ENCODE measurements around the gene ARHGAP24. TPM values are rescaled to one million over a fixed set of nuclear protein-coding genes. Genes with fewer than 3 reads are reported as not detected.

Gene ARHGAP24
- total and polyA plus RNA-seq, 2 experiments from 2014 or later, result 0.21 to 0.36 TPM

DNA sequence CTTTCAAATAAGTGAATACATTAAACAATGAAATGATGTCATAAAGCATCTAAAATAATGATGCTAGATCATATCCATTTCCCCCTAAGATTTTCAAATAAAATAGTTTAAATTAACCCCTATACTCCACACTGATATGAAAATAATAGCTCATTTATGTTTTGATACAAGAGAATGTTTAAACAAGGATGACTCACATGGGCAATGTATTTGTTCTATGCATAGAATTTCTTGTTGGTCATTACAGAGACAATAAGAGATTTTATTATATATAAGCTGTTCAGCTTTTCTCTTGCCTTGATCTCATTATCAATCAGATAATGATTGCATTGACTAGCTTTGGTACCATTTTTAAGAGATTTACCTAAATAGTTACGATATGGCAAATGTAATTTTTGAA lies 411.7 kb downstream of the ARHGAP24 start:
- peaks cover 10% of the 10 kb centered on the region for H3K4me1 Mint-ChIP-seq
- Histone ChIP-seq H3K27ac (ENCODE audit: low read depth) (no peak overlapping the region), H3K9me2 (ENCODE audit: insufficient read depth) (no peaks in the 10 kb centered on the region), H3K4me2 (no peak overlapping the region), H3K79me2 (replicated peaks; ENCODE audit: insufficient read depth) (no peaks in the 10 kb centered on the region), H2AFZ (no peak overlapping the region), H3F3A (replicated peaks; ENCODE audit: low read depth) (no peaks in the 10 kb centered on the region), H3K36me3 (ENCODE audit: insufficient read depth) (no peaks in the 10 kb centered on the region), H3K27me3 (ENCODE audit: insufficient read depth) (no peaks in the 10 kb centered on the region), H3K4me3 (no peak overlapping the region), H3K4me1 (ENCODE audit: insufficient read depth) (no peaks in the 10 kb centered on the region), H4K20me1 (replicated peaks; ENCODE audit: insufficient read depth) (no peaks in the 10 kb centered on the region)
- TF ChIP-seq JUNB (IDR thresholded peaks at IDR 0.05; ENCODE audit: unreplicated experiment) (no peak), STAT1 (IDR thresholded peaks at IDR 0.05; ENCODE audit: unreplicated experiment) (no peak)
- H3K36me3 Mint-ChIP-seq (ENCODE audit: low read depth), result no peaks in the 10 kb centered on the region
- H3K4me3 Mint-ChIP-seq, result no peak overlapping the region
- no peaks in the 10 kb centered on the region for H3K27me3 Mint-ChIP-seq (ENCODE audit: insufficient read depth, low read depth, poor library complexity)
- DNase-seq (ENCODE audit: low spot score) (no peak), ATAC-seq (no peak)
- no peaks in the 10 kb centered on the region for H3K9me3 Mint-ChIP-seq
- H3K27ac Mint-ChIP-seq, result no peak overlapping the region

DNA sequence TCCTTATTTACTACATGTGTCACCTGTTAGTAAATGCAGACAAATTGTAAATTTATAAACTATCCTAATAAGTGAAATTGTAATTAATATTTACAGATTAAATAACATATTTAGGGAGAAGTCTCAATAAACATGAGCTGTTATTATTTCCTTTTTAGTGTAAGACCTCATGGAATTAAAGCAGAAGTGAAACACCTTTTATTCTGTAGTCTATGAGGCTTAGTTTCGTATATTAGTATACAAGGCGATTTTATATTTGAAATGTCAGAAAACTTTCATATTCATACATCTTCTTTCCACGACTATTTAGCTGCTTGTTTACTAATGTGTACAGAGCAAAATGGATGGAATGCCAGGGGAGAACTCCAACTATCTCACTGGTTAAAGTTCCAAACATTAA lies 414.4 kb downstream of the ARHGAP24 start:
- Histone ChIP-seq H3K36me3 (ENCODE audit: insufficient read depth) (no peaks in the 10 kb centered on the region), H2AFZ (no peak overlapping the region), H3K9me2 (ENCODE audit: insufficient read depth) (no peaks in the 10 kb centered on the region), H3K27me3 (ENCODE audit: insufficient read depth) (no peaks in the 10 kb centered on the region), H3K4me3 (no peak overlapping the region), H4K20me1 (replicated peaks; ENCODE audit: insufficient read depth) (no peaks in the 10 kb centered on the region), H3K4me2 (no peak overlapping the region), H3K27ac (ENCODE audit: low read depth) (no peak overlapping the region), H3K79me2 (replicated peaks; ENCODE audit: insufficient read depth) (no peaks in the 10 kb centered on the region), H3K4me1 (ENCODE audit: insufficient read depth) (no peaks in the 10 kb centered on the region), H3F3A (replicated peaks; ENCODE audit: low read depth) (no peaks in the 10 kb centered on the region)
- H3K36me3 Mint-ChIP-seq (ENCODE audit: low read depth), result no peaks in the 10 kb centered on the region
- no peaks in the 10 kb centered on the region for H3K27me3 Mint-ChIP-seq (ENCODE audit: insufficient read depth, low read depth, poor library complexity)
- H3K27ac Mint-ChIP-seq, result no peak overlapping the region
- no peaks in the 10 kb centered on the region for H3K4me1 Mint-ChIP-seq
- DNase-seq (ENCODE audit: low spot score) (no peak), ATAC-seq (no peak)
- no peak overlapping the region for H3K4me3 Mint-ChIP-seq
- H3K9me3 Mint-ChIP-seq, result peaks cover 2% of the 10 kb centered on the region; the same call in 1 of the 3 replicates
- TF ChIP-seq NANOG (IDR thresholded peaks at IDR 0.05; ENCODE audit: borderline replicate concordance) (no peak), POLR2AphosphoS5 (IDR thresholded peaks at IDR 0.05; ENCODE audit: low read depth) (no peak), EZH2 (IDR thresholded peaks at IDR 0.05; ENCODE audit: low read depth, unreplicated experiment) (no peak), ZNF331 (CRISPR knock-in tag; IDR thresholded peaks at IDR 0.05; ENCODE audit: low read depth) (no peak), EZH2phosphoT487 (IDR thresholded peaks at IDR 0.05; ENCODE audit: unreplicated experiment) (no peak)
- TF ChIP-seq, protein P1, sequence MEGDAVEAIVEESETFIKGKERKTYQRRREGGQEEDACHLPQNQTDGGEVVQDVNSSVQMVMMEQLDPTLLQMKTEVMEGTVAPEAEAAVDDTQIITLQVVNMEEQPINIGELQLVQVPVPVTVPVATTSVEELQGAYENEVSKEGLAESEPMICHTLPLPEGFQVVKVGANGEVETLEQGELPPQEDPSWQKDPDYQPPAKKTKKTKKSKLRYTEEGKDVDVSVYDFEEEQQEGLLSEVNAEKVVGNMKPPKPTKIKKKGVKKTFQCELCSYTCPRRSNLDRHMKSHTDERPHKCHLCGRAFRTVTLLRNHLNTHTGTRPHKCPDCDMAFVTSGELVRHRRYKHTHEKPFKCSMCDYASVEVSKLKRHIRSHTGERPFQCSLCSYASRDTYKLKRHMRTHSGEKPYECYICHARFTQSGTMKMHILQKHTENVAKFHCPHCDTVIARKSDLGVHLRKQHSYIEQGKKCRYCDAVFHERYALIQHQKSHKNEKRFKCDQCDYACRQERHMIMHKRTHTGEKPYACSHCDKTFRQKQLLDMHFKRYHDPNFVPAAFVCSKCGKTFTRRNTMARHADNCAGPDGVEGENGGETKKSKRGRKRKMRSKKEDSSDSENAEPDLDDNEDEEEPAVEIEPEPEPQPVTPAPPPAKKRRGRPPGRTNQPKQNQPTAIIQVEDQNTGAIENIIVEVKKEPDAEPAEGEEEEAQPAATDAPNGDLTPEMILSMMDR (conservative IDR thresholded peaks at IDR 0.05; ENCODE audit: low read depth in 2 of 2), result no peak
- TF ChIP-seq, protein P2, sequence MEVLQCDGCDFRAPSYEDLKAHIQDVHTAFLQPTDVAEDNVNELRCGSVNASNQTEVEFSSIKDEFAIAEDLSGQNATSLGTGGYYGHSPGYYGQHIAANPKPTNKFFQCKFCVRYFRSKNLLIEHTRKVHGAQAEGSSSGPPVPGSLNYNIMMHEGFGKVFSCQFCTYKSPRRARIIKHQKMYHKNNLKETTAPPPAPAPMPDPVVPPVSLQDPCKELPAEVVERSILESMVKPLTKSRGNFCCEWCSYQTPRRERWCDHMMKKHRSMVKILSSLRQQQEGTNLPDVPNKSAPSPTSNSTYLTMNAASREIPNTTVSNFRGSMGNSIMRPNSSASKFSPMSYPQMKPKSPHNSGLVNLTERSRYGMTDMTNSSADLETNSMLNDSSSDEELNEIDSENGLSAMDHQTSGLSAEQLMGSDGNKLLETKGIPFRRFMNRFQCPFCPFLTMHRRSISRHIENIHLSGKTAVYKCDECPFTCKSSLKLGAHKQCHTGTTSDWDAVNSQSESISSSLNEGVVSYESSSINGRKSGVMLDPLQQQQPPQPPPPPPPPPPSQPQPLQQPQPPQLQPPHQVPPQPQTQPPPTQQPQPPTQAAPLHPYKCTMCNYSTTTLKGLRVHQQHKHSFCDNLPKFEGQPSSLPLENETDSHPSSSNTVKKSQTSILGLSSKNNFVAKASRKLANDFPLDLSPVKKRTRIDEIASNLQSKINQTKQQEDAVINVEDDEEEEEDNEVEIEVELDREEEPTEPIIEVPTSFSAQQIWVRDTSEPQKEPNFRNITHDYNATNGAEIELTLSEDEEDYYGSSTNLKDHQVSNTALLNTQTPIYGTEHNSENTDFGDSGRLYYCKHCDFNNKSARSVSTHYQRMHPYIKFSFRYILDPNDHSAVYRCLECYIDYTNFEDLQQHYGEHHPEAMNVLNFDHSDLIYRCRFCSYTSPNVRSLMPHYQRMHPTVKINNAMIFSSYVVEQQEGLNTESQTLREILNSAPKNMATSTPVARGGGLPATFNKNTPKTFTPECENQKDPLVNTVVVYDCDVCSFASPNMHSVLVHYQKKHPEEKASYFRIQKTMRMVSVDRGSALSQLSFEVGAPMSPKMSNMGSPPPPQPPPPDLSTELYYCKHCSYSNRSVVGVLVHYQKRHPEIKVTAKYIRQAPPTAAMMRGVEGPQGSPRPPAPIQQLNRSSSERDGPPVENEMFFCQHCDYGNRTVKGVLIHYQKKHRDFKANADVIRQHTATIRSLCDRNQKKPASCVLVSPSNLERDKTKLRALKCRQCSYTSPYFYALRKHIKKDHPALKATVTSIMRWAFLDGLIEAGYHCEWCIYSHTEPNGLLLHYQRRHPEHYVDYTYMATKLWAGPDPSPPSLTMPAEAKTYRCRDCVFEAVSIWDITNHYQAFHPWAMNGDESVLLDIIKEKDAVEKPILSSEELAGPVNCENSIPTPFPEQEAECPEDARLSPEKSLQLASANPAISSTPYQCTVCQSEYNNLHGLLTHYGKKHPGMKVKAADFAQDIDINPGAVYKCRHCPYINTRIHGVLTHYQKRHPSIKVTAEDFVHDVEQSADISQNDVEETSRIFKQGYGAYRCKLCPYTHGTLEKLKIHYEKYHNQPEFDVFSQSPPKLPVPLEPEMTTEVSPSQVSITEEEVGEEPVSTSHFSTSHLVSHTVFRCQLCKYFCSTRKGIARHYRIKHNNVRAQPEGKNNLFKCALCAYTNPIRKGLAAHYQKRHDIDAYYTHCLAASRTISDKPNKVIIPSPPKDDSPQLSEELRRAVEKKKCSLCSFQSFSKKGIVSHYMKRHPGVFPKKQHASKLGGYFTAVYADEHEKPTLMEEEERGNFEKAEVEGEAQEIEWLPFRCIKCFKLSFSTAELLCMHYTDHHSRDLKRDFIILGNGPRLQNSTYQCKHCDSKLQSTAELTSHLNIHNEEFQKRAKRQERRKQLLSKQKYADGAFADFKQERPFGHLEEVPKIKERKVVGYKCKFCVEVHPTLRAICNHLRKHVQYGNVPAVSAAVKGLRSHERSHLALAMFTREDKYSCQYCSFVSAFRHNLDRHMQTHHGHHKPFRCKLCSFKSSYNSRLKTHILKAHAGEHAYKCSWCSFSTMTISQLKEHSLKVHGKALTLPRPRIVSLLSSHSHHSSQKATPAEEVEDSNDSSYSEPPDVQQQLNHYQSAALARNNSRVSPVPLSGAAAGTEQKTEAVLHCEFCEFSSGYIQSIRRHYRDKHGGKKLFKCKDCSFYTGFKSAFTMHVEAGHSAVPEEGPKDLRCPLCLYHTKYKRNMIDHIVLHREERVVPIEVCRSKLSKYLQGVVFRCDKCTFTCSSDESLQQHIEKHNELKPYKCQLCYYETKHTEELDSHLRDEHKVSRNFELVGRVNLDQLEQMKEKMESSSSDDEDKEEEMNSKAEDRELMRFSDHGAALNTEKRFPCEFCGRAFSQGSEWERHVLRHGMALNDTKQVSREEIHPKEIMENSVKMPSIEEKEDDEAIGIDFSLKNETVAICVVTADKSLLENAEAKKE (CRISPR knock-in tag; IDR thresholded peaks at IDR 0.05), result no peak
- TF ChIP-seq, protein P3, sequence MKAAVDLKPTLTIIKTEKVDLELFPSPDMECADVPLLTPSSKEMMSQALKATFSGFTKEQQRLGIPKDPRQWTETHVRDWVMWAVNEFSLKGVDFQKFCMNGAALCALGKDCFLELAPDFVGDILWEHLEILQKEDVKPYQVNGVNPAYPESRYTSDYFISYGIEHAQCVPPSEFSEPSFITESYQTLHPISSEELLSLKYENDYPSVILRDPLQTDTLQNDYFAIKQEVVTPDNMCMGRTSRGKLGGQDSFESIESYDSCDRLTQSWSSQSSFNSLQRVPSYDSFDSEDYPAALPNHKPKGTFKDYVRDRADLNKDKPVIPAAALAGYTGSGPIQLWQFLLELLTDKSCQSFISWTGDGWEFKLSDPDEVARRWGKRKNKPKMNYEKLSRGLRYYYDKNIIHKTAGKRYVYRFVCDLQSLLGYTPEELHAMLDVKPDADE (IDR thresholded peaks at IDR 0.05), result no peak
